Measurements from ENCODE around the gene EZR.

Gene EZR

DNA sequence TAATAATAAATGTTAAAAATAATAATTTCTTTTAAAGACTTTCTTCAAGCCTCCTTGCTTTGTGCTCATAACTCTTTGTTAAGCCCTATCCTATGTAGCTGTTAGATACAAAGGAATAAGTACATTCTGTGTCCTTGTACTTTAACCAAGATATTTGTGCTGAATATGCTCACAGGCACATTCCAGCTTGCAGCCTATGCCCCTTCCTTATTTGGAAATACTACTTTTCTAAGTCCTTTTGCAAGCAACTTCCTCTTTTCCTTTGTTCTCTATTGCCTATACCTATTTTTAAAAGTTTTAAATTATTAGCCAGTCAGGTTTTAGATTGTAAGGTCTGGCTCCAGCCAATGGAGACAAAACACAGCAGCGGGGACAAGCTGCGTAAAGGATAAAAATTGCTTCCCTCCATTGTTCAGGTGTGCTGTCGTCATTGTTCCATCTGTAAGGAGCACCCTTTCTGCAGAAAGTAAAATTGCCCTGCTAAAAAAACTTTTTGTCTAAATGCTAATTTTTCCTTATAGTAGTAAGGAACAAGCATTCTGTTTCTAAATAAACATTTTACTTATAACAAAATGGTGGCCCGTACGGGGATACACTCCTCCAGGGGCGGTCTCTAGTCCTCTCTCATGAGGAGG is 89.1 kb downstream of the EZR start:
- no peak for DNase-seq (ENCODE audit: low read depth in 2 of 2)

DNA sequence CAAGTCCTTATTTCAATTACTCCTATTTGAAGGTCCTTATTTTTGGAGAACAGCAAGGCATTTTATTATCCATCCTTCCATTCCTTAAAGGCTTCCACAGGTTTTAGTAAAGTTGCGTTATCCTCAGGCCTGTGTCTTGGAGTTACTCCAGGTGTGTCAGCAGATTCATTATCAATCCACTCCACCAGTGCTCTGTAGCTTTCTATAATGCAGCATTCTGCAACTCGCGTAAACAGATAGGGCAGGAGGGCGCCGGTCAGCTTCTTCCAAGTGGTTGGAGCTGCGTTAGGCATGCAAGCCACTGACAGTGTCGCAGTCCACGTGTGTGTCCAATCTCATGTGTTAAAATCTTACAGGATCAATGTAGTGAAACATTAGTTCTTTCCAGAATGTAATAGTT is 93.5 kb downstream of the EZR start:
- DNase-seq (ENCODE audit: low read depth in 2 of 2) = no peak

DNA sequence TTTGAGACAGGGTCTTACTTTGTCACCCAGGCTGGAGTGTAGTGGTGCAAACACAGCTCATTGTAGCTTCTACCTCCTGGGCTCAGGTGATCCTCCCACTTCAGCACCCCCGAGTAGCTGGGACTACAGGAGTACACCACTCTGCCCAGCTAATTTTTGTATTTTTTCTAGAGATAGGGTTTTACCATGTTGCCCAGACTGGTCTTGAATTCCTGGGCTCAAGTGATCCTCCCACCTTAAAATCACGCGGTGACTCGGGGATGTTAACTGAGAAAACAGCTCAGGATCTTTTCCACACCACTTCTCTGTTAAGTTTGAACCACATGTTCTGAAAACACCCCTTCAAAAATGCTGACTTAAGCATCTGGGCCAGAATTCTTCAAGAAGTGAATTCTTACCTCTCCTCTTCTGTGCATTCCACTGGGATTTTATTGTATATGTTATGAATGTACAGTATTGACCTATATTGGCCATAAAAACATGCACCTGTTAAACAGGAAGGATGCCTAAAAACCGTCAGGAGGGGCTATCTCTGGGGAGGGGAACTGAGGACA is 96.9 kb downstream of the EZR start:
- DNase-seq (ENCODE audit: low read depth in 2 of 2) = no peak

DNA sequence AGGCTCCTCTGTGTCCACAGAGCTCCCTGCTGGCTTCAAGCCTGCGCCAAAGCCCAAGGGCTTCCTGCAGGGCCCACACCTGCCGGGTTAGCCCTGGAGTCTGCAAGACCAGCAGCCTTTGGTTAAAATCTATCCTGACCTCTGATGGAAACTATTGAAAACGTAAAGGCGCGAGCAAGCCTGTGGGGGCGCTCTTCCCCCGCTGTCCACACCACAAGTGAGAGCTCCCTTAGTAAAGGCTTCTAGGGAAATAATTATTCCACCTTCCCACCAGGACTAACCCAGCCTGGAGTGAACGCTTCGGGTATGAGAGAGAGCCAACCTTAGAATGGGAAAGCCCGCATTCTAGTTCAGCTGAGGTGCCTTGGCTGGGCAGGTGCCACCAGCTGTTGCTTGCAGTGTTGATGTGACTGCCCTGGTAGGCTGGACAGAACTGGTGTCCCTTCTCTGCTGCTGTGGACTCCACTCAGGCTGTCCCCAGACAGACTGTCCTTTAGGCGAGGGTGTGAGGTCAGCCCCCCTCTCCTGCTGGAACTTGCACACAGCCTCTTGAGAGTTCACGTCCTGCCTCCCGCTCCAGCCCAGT is 100.6 kb downstream of the EZR start:
- DNase-seq (ENCODE audit: low read depth in 2 of 2) = no peak

DNA sequence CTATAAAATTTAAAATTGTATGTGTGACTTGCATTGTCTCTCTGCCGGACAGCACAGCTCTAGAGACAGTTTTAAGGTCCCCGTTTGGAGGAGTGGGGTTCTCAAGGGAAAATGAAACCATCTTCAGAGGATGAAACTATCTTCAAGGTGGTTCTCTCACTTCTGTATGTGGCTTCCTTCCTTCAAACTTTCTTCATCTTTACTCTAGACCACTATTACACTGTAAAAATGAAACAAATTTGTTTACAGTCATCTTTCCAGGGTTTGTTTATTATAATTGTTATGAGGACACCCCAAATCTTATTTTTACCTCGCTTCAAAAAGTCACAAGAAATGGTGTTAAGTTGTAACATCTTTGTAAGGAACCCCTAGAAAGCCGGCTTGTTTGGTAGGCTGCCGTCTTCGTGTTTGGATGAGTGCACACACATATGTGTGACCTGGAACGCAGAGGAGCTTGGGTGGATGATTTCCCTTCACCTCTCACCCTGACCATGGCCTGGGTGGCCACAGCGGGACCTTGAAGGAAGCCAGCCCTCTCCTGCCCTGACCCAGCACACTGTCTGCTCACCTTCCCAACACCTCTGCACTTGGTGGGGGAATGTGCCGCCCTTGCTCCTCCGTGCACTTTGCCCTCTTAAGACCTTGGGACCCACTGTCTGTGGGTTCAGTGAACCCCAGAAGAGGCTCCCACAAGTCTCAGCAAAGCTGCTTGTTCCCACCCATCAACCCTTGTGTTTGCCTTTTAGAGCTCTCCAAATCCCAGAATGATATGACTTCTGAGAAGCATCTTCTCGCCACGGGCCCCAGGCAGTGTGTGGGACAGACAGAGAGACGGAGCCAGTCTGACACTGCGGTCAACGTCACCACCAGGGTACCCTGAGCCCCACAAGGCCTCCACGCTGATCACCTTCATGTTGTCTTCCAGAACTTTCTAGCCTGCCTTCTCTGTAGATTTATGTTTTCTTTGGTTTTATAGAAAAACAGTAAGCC is 101.5 kb downstream of the EZR start:
- no peak for DNase-seq (ENCODE audit: low read depth in 2 of 2)

Data from stimulated activated CD8-positive, alpha-beta memory T cell treated with anti-CD3 and anti-CD28 coated beads, Interleukin-15, amount 100 ng/mL, for 4 hours (primary cell).